ENCODE measurements around the gene MFAP3L. TPM values are rescaled to one million over a fixed set of nuclear protein-coding genes. Genes with fewer than 3 reads are reported as not detected.

MFAP3L gene
- total and polyA plus RNA-seq, 2 donors (not counting 1 experiment from before 2014, with no cell fraction given) = 0.49 to 0.50 TPM

DNA sequence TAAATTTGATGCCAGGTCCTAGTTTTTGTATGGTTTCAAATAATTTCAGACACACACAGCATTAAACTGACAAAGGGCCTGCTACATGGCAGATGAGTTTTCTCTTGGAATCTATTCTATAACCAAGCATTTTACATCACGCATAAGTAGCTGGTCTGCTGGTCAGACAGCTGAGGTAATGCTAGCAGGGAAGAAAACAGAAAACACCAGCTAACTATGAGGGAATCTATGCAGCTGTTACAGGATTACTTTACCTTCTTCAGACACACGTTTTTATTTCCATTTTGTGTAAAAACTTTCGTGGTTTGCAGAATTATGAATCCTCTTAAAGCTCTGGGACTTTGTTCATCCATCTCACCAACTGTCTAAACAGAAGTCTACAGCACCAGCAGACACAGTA is 42.0 kb downstream of the MFAP3L start:
- Histone ChIP-seq H3K27me3 (ENCODE audit: control insufficient read depth, insufficient read depth, low read length) (no peaks in the 10 kb centered on the region), H3K4me2 (ENCODE audit: extremely low read depth, insufficient read depth, low read length) (no peak overlapping the region)
- TF ChIP-seq, protein P1, sequence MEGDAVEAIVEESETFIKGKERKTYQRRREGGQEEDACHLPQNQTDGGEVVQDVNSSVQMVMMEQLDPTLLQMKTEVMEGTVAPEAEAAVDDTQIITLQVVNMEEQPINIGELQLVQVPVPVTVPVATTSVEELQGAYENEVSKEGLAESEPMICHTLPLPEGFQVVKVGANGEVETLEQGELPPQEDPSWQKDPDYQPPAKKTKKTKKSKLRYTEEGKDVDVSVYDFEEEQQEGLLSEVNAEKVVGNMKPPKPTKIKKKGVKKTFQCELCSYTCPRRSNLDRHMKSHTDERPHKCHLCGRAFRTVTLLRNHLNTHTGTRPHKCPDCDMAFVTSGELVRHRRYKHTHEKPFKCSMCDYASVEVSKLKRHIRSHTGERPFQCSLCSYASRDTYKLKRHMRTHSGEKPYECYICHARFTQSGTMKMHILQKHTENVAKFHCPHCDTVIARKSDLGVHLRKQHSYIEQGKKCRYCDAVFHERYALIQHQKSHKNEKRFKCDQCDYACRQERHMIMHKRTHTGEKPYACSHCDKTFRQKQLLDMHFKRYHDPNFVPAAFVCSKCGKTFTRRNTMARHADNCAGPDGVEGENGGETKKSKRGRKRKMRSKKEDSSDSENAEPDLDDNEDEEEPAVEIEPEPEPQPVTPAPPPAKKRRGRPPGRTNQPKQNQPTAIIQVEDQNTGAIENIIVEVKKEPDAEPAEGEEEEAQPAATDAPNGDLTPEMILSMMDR (conservative IDR thresholded peaks at IDR 0.05 in 1 of 2, IDR thresholded peaks at IDR 0.05 in 1 of 2; ENCODE audit: low read depth in 1 of 2, low read length in 2 of 2) = no peak
- TF ChIP-seq EZH2 (IDR thresholded peaks at IDR 0.05; ENCODE audit: low read length, missing control alignments) = no peak

DNA sequence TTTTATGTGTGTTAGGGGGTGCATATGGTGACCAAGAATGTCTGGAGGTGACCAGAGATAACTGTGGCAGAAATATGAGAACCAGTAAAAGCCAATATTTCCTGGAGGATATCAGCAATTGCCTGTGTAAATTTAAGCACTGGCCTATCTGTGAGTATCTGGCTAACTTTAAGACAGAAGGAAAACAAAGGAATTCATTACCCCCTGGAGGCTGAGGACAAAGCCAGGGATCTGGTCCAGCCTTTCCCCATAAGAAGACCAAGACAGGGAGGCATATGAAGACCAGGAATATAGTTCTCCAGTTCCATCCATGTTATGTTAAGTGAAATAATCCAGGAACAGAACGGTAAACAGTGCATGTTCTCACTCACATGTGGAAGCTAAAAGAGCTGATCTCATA is 49.2 kb downstream of the MFAP3L start:
- H3K9ac ChIP-seq (ENCODE audit: insufficient read depth, low read length) = no peak overlapping the region
- H3K4me1 ChIP-seq (ENCODE audit: control insufficient read depth, extremely low read depth, insufficient read depth, low read length) = no peaks in the 10 kb centered on the region
- no peak overlapping the region for H3K27ac ChIP-seq (ENCODE audit: insufficient read depth, low read length)
- H3K36me3 ChIP-seq (ENCODE audit: control insufficient read depth, insufficient read depth, low read length) = no peaks in the 10 kb centered on the region
- H4K20me1 ChIP-seq (ENCODE audit: control insufficient read depth, extremely low read depth, insufficient read depth, low read length) = no peaks in the 10 kb centered on the region
- no peak overlapping the region for H3K4me2 ChIP-seq (ENCODE audit: extremely low read depth, insufficient read depth, low read length)
- TF ChIP-seq EZH2 (IDR thresholded peaks at IDR 0.05; ENCODE audit: low read length, missing control alignments) = no peak
- TF ChIP-seq, protein P1 (conservative IDR thresholded peaks at IDR 0.05 in 1 of 2, IDR thresholded peaks at IDR 0.05 in 1 of 2; ENCODE audit: low read depth in 1 of 2, low read length in 2 of 2) = no peak
- no peak overlapping the region for H2AFZ ChIP-seq (ENCODE audit: low read length)
- H3K4me3 ChIP-seq (replicated peaks in 1 of 4; ENCODE audit: control extremely low read depth in 1 of 4, insufficient read depth in 1 of 4, low read depth in 3 of 4, low read length in 4 of 4) = no peak overlapping the region
- H3K9me3 ChIP-seq (ENCODE audit: control insufficient read depth, insufficient read depth, low read depth, low read length) = no peaks in the 10 kb centered on the region
- H3K27me3 ChIP-seq (ENCODE audit: control insufficient read depth, insufficient read depth, low read length) = no peaks in the 10 kb centered on the region
- no peak for DNase-seq (ENCODE audit: low read depth in 2 of 2)
- H3K79me2 ChIP-seq (ENCODE audit: control insufficient read depth, insufficient read depth, low read length) = no peaks in the 10 kb centered on the region

More for the DNA sequence above, 42.0 kb downstream of the MFAP3L start:
- Histone ChIP-seq H3K4me3 (replicated peaks in 1 of 4; ENCODE audit: control extremely low read depth in 1 of 4, insufficient read depth in 1 of 4, low read depth in 3 of 4, low read length in 4 of 4) (no peak overlapping the region), H3K9ac (ENCODE audit: insufficient read depth, low read length) (no peak overlapping the region), H4K20me1 (ENCODE audit: control insufficient read depth, extremely low read depth, insufficient read depth, low read length) (no peaks in the 10 kb centered on the region), H2AFZ (ENCODE audit: low read length) (no peak overlapping the region), H3K4me1 (ENCODE audit: control insufficient read depth, extremely low read depth, insufficient read depth, low read length) (no peaks in the 10 kb centered on the region), H3K27ac (ENCODE audit: insufficient read depth, low read length) (no peak overlapping the region), H3K9me3 (ENCODE audit: control insufficient read depth, insufficient read depth, low read depth, low read length) (no peaks in the 10 kb centered on the region), H3K36me3 (ENCODE audit: control insufficient read depth, insufficient read depth, low read length) (no peaks in the 10 kb centered on the region), H3K79me2 (ENCODE audit: control insufficient read depth, insufficient read depth, low read length) (no peaks in the 10 kb centered on the region)
- DNase-seq (ENCODE audit: low read depth in 2 of 2) = no peak

DNA sequence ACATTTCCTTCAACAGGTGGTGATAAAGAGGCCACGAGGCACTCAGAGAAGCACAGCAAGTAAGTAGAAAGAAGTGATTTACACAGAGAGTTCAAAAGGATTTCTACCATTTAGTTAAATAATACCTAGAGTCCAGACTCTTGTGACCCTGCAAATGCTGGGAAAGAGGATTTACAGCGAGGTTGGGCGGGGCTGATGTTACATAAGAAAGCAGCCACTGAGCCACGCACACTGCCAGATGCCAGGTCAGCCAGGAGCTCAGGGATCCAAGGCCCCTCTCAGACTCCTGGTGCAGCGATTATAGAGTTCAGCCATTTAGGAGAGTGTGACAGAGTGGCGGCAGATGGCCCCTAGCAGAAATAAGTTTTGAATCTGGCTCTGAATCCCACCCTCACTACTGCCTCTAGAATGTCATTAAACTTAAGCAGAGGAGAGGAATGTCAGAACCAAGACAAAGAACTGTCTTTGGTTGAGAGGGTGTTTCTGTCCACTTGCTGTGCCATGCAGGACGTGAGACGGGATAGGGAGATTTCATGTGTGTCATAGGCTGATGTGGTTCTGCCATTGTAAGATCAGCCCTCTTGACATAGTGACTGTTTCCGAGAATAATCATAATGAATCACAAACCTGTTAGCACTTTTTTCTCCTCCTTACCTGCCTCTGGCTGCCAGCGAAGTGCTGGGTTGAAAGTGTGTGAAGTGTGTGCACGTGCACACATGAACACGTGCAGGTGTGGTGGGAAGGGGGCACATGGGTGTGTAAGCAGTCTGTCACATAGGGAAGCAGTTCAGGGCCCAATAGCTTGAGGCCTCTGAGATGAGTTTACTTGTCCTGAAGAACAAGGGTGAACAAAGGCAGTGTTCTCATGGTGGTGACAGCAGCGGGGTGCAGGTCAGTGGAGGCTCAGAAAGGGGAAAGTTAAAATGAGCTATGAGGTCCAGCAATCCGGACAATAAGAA is 50.1 kb downstream of the MFAP3L start:
- TF ChIP-seq, protein P1 (conservative IDR thresholded peaks at IDR 0.05 in 1 of 2, IDR thresholded peaks at IDR 0.05 in 1 of 2; ENCODE audit: low read depth in 1 of 2, low read length in 2 of 2) = no peak
- no peak for TF ChIP-seq EZH2 (IDR thresholded peaks at IDR 0.05; ENCODE audit: low read length, missing control alignments)
- H3K27ac ChIP-seq (ENCODE audit: insufficient read depth, low read length) = no peak overlapping the region
- H3K4me2 ChIP-seq (ENCODE audit: extremely low read depth, insufficient read depth, low read length) = no peak overlapping the region
- H3K4me3 ChIP-seq (replicated peaks in 1 of 4; ENCODE audit: control extremely low read depth in 1 of 4, insufficient read depth in 1 of 4, low read depth in 3 of 4, low read length in 4 of 4) = no peak overlapping the region
- H3K9ac ChIP-seq (ENCODE audit: insufficient read depth, low read length) = no peak overlapping the region
- H3K27me3 ChIP-seq (ENCODE audit: control insufficient read depth, insufficient read depth, low read length) = no peaks in the 10 kb centered on the region
- H4K20me1 ChIP-seq (ENCODE audit: control insufficient read depth, extremely low read depth, insufficient read depth, low read length) = no peaks in the 10 kb centered on the region
- no peak for DNase-seq (ENCODE audit: low read depth in 2 of 2)
- no peaks in the 10 kb centered on the region for H3K36me3 ChIP-seq (ENCODE audit: control insufficient read depth, insufficient read depth, low read length)
- no peak overlapping the region for H2AFZ ChIP-seq (ENCODE audit: low read length)
- no peaks in the 10 kb centered on the region for H3K4me1 ChIP-seq (ENCODE audit: control insufficient read depth, extremely low read depth, insufficient read depth, low read length)
- H3K79me2 ChIP-seq (ENCODE audit: control insufficient read depth, insufficient read depth, low read length) = no peaks in the 10 kb centered on the region
- no peaks in the 10 kb centered on the region for H3K9me3 ChIP-seq (ENCODE audit: control insufficient read depth, insufficient read depth, low read depth, low read length)

Data from fibroblast of lung (primary cell).